HEK293T (cell line): Measurements from ENCODE around the gene TLCD5.

Experiments used
- FOXM1 ChIP-seq: fragments of 450-650 bp; IDR thresholded peaks from 2 replicates; pipeline ENCODE4 v1.6.1; 2017; ENCODE audit warnings: mild to moderate bottlenecking, borderline replicate concordance
- LEF1 ChIP-seq: fragments of 450-650 bp; IDR thresholded peaks from 2 replicates; pipeline ENCODE4 v1.6.1; 2017; ENCODE audit warnings: mild to moderate bottlenecking, borderline replicate concordance
- TF ChIP-seq, protein P1 (sequence below): fragments of 450-650 bp; IDR thresholded peaks from 2 replicates; pipeline ENCODE4 v1.6.1; 2016

DNA sequence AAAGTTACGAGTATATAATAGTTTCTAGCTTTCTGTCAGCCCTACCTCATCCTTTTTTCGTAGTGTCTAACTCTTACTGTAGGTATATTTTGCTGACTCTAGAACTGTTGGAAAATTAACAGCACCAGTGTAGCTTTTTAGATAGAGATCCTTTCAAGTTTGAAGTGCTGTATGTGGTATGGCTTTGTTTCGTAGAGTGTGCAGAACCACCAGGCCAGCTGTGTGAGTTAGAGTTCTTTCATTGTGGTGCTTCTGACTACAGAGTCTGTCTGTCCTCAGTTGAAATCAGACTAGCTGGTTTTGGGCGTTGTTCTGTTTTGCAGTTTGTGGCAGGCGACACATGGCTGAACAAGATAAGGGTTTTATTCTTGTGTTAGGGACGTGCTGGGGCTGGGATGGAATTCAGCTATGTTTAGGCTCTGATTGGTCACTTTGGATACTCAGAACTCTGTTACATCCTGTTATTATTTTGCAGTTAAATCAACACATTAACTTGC is 14.3 kb downstream of the TLCD5 start:
- TF ChIP-seq LEF1 (no peak), FOXM1 (no peak)
- TF ChIP-seq, protein P1, sequence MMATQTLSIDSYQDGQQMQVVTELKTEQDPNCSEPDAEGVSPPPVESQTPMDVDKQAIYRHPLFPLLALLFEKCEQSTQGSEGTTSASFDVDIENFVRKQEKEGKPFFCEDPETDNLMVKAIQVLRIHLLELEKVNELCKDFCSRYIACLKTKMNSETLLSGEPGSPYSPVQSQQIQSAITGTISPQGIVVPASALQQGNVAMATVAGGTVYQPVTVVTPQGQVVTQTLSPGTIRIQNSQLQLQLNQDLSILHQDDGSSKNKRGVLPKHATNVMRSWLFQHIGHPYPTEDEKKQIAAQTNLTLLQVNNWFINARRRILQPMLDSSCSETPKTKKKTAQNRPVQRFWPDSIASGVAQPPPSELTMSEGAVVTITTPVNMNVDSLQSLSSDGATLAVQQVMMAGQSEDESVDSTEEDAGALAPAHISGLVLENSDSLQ, result no peak
